Motor neuron (in vitro differentiated cells): ENCODE measurements around the gene NOL4L. TPM values are rescaled to one million over a fixed set of nuclear protein-coding genes. Genes with fewer than 3 reads are reported as not detected.
A peak's percentile ranks its signal among the peaks of the same experiment; 100 is the strongest.

Source experiments
- ATAC-seq, 8 experiments: fragments of 200-7000 bp; cut with Tn5 transposase; replicated peaks in 6 of 8; 2 replicates each; pipeline ENCODE4 v1.8.0; 2021; ENCODE audit warnings: mild to moderate bottlenecking in 8 of 8, moderate library complexity in 8 of 8
- H3K27ac ChIP-seq, 2 donors: fragments of 250-450 bp; sonication (Bioruptor Pico); 2 replicates each; pipeline ENCODE4 v1.9.0; 2021; ENCODE audit warnings: antibody characterized with exemption in 2 of 2, mild to moderate bottlenecking in 2 of 2, moderate library complexity in 1 of 2
- H3K4me1 ChIP-seq, 2 donors: fragments of 250-450 bp; sonication (Bioruptor Pico); replicated peaks in 1 of 2; 2 replicates each; pipeline ENCODE4 v1.6.1; 2021; ENCODE audit warnings: antibody characterized with exemption in 2 of 2, mild to moderate bottlenecking in 2 of 2, moderate library complexity in 1 of 2
- H3K4me3 ChIP-seq, 5 donors: fragments of 250-450 bp; sonication (Bioruptor Pico); 2 replicates each; pipeline ENCODE4 v1.9.0; 2021; ENCODE audit warnings: antibody characterized with exemption in 5 of 5, mild to moderate bottlenecking in 5 of 5, moderate library complexity in 4 of 5
- WGBS, 10 experiments: fragments of 450-650 bp; shearing (Covaris generic); methylation state at CpG; one replicate each; pipeline ENCODE4 v1.0.0; 2022; 5-methylcytosine and 5-hydroxymethylcytosine counted together
- in situ Hi-C, 9 experiments: fragments of 400-800 bp; cut with MboI; loops; one replicate each; pipeline ENCODE4 v1.15.0; 2021; ENCODE audit warnings: low sequenced_read_pairs in 9 of 9, low pct_unique_long_range_greater_than_20kb in 2 of 9; ENCODE audit not compliant: unreplicated experiment in 9 of 9
- total RNA-seq, 8 experiments: library from RNA; unstranded; fragments of 300-600 nt; gene quantifications; 2 replicates each; pipeline versions ENCODE4 v1.2.3 to v1.2.4, GENCODE V29; 2022

Gene NOL4L
- total RNA-seq, 8 experiments from 2014 or later: 9.1 to 34.6 (median 20.4) TPM

GRCh38 chr20:32487381-32487780 is 97.8 kb downstream of the NOL4L start:
- in situ Hi-C loops: no loop called here
- peaks cover 5 to 6% of the 10 kb centered on the region in 2 donors for H3K4me1 ChIP-seq
- WGBS, 10 experiments: 71 to 83% (median 82%) methylated on average over 1 of the region's 3 CpGs; no CpG with 5 or more reads in 6 of the 10 experiments
- H3K4me3 ChIP-seq: no peak overlapping the region
- H3K27ac ChIP-seq: no peak overlapping the region
- ATAC-seq: no peak

- in situ Hi-C loops: no loop called here
- H3K4me1 ChIP-seq: peaks cover 16% of the 10 kb centered on the region in 2 donors
- H3K27ac ChIP-seq: peak overlapping the region in 1 of 2 donors; percentile 27
- no peak for ATAC-seq
- H3K4me3 ChIP-seq: no peak overlapping the region
- 0 to 100% (median 50%) methylated on average over 1 to 3 of the region's 5 CpGs; no CpG with 5 or more reads in 1 of the 10 experiments for WGBS, 10 experiments
Observed at GRCh38 chr20:32485770-32486478, 99.2 kb downstream of the NOL4L start.

- H3K27ac ChIP-seq: peak overlapping the region; percentile 83 to 97
- WGBS, 10 experiments: 0 to 15% (median 4%) methylated on average over 1 to 17 of the region's 20 CpGs
- ATAC-seq: peak; percentile 19 to 52 (median 25)
Observed at GRCh38 chr20:32484958-32485769, 100.0 kb downstream of the NOL4L start.

GRCh38 chr20:32484225-32484957 is 100.7 kb downstream of the NOL4L start:
- Histone ChIP-seq H3K4me3 (peak overlapping the region; percentile 53 to 98 (median 57)), H3K27ac (peak overlapping the region; percentile 83 to 97), H3K4me1 (peaks cover 29 to 31% of the 10 kb centered on the region in 2 donors)
- WGBS, 10 experiments: 0 to 2% methylated on average over 6 to 7 of the region's 74 CpGs; no CpG with 5 or more reads in 8 of the 10 experiments
- peak; percentile 24 to 34 (median 29) for ATAC-seq
- in situ Hi-C loops: no loop called here

More at GRCh38 chr20:32484958-32485769, 100.0 kb downstream of the NOL4L start:
- Histone ChIP-seq H3K4me3 (peak overlapping the region; percentile 53 to 98 (median 57)), H3K4me1 (peaks cover 23 to 24% of the 10 kb centered on the region in 2 donors)
- in situ Hi-C loops: no loop called here

GRCh38 chr20:32483351-32484224 is 101.5 kb downstream of the NOL4L start:
- H3K4me1 ChIP-seq: peaks cover 29 to 35% of the 10 kb centered on the region in 2 donors
- in situ Hi-C loops: no loop called here
- H3K27ac ChIP-seq: peak overlapping the region; percentile 83 to 97
- H3K4me3 ChIP-seq: peak overlapping the region; percentile 54 to 99 (median 97)
- peak; percentile 12 to 73 (median 64) for ATAC-seq
- no CpG with 5 or more reads among the region's 79 CpGs for WGBS, 10 experiments

GRCh38 chr20:32482442-32483261 is 102.5 kb downstream of the NOL4L start:
- Histone ChIP-seq H3K4me1 (peaks cover 29 to 36% of the 10 kb centered on the region in 2 donors), H3K4me3 (peak overlapping the region; percentile 54 to 99 (median 97)), H3K27ac (peak overlapping the region; percentile 79 to 97)
- 3% methylated on average over 8 of the region's 82 CpGs; no CpG with 5 or more reads in 9 of the 10 experiments for whole genome bisulfite sequencing, 10 experiments
- peak; percentile 14 to 44 (median 31) for ATAC-seq
- in situ Hi-C loops: no loop called here

- ATAC-seq: no peak
- Histone ChIP-seq H3K4me3 (peak overlapping the region; percentile 54 to 99 (median 97)), H3K27ac (peak overlapping the region; percentile 79 to 97), H3K4me1 (peaks cover 32 to 42% of the 10 kb centered on the region in 2 donors)
- WGBS, 10 experiments: 0% methylated on average over 1 to 2 of the region's 9 CpGs; no CpG with 5 or more reads in 8 of the 10 experiments
- in situ Hi-C loops: no loop called here
Observed at GRCh38 chr20:32482143-32482441, 103.0 kb downstream of the NOL4L start.

GRCh38 chr20:32481311-32482142 is 103.6 kb downstream of the NOL4L start:
- 0 to 67% (median 59%) methylated on average over 1 to 7 of the region's 13 CpGs; no CpG with 5 or more reads in 4 of the 10 experiments for WGBS, 10 experiments
- in situ Hi-C loops: no loop called here
- no peak for ATAC-seq
- Histone ChIP-seq H3K4me1 (peaks cover 37 to 47% of the 10 kb centered on the region in 2 donors), H3K27ac (peak overlapping the region; percentile 10 to 79), H3K4me3 (peak overlapping the region; percentile 54 to 99 (median 97))

GRCh38 chr20:32480371-32481241 is 104.5 kb downstream of the NOL4L start:
- in situ Hi-C loops: no loop called here
- peak in 1 of 8 experiments; percentile 5 for ATAC-seq
- peaks cover 45 to 55% of the 10 kb centered on the region in 2 donors for H3K4me1 ChIP-seq
- 47 to 89% (median 68%) methylated on average over 1 to 7 of the region's 12 CpGs; no CpG with 5 or more reads in 2 of the 10 experiments for WGBS, 10 experiments
- peak overlapping the region; percentile 6 to 79 for H3K27ac ChIP-seq
- H3K4me3 ChIP-seq: peak overlapping the region in 4 of 5 donors; percentile 15 to 99 (median 98)

- 29 to 100% (median 69%) methylated on average over 1 to 2 of the region's 2 CpGs; no CpG with 5 or more reads in 2 of the 10 experiments for WGBS, 10 experiments
- peaks cover 47 to 56% of the 10 kb centered on the region in 2 donors for H3K4me1 ChIP-seq
Observed at GRCh38 chr20:32479697-32480171, 105.4 kb downstream of the NOL4L start.

More at GRCh38 chr20:32479697-32480171, 105.4 kb downstream of the NOL4L start:
- Histone ChIP-seq H3K4me3 (no peak overlapping the region), H3K27ac (no peak overlapping the region)
- in situ Hi-C loops: no loop called here
- ATAC-seq: no peak
